MV-4-11 (cell line): ENCODE data around the gene IL11RA.

Experiments
- DNase-seq: peaks from one replicate; lab custom pipeline; 2025; lab: John Stamatoyannopoulos, UW

Gene IL11RA

DNA sequence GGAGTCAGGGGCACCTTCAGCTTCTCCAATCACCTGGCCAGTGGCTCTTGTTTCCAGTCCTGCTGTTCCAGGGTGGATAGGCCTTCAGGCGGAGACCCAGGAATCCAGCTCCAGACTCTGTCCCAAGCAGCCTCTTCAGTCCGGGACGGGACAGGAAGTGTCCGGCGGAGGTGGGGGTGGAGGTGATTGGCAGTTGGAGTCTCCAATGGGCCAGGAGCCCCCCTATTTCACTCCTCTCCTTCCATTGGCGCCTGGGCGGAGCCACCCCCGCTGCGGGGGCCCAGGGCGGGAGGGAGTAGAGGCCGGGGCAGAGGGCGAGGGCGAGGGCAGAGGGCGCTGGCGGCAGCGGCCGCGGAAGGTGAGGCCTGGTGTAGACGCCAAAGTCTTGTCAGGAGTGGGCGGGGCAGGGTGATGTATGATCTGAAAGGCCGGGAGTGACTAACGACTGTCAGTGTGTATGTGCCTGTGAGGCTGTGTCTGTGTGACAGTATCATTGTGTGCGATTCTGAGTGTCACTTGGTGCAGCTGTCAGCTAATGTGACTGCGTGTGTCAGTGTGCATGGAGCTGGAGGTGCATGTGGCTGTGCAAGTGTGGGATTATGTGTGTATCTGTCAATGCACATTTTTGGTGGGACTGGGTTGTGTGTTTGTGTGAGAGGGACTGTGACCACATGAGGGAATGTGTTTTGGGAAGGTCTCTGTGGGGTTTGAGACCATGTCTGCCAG is at the start of gene IL11RA:
Gene IL11RA (plus strand): TSS at position 310 of the 726 bp plus-strand sequence. CDS start 3,033 bp downstream, outside the sequence.
- peak; percentile 77 for DNase-seq

- DNase-seq: peak; percentile 53
Measured at GRCh38 chr9:34603610-34604231, 48.3 kb upstream of the IL11RA start.

GRCh38 chr9:34606190-34606589 is 45.8 kb upstream of the IL11RA start:
- no peak for DNase-seq

DNA sequence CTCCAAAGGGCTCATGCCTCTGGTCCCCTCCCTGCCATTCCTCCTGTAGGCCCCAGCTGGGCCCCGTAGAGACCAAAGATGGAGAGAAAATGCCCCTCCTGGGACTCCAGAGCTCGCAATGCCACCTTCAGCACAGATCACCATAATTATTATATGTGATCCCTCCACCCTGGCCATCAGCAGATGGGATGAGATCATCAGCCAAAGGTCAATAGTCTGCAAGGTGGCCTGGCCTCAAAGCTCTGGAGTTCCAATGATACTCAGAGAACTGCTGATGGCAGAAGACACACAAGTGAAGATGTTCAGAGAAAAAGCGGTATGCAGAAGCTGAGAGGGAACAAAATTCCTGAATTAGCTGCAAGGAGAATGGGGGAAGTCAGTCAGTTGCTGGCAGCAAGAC is 45.1 kb upstream of the IL11RA start:
- DNase-seq: no peak

- no peak for DNase-seq
Measured at GRCh38 chr9:34607331-34607730, 44.7 kb upstream of the IL11RA start.

DNA sequence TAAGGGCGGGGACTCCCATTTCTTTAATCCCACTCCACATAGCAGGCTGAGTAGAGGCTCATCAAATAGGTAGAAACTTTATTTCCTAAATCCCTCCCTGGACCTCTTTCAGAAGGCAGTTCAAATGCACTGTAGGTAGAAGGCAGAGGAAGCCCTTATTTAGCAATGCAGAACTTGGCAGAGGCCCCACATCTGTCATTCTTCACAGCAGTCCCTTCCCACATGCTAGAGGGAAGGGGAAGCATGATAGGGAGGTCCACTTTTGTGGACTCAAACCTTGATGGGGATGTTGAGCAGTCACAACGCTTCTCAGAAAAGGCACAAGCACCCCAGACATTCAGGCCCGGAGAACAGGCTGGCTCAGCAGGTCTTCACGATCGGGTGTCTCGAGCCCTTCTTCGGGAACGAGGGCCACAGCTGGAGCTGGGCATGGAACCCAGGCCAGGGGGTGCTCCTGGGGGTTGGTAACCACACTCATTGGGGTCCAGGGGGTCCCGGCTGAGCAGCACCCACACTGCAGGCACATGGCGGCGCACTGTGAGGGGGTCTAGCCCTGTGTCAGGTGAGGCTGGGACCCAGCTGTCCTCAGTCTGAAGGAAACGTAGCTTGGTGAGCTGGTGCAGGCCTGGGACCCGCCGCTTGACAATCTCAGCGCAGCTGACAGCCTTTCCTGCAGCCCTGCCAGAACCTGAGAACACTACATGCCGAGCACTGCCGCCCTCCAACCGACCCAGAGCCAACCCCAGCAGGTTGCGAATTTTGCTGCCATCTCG is 41.4 kb upstream of the IL11RA start:
- peak; percentile 40 for DNase-seq

DNA sequence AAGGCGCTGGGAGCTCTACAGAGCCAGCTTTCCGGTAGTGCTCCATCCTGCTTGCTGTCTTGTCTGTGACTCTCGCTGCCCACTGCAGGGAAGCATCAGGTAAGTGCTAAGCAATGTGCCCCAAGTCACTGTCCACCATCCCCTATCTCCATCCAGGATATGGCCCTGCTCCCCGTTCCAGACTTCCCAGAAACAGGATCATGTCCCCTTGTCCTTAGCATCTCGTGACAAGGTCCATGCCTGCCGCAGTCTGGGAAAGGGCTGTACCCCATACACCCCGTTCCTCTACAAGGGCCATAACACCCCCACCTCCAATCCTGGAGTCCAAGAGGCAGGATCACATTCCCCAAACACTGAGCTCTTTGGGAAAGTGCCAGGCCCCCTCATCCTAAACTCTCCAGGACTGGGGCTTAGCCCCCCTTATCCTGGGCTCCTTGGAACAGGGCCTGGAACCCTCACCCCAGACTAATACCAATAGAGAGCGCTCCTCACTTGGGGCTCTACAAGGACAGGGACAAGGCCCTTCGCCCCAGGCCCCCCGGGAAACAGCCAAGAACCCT is 40.7 kb upstream of the IL11RA start:
- DNase-seq: no peak

DNA sequence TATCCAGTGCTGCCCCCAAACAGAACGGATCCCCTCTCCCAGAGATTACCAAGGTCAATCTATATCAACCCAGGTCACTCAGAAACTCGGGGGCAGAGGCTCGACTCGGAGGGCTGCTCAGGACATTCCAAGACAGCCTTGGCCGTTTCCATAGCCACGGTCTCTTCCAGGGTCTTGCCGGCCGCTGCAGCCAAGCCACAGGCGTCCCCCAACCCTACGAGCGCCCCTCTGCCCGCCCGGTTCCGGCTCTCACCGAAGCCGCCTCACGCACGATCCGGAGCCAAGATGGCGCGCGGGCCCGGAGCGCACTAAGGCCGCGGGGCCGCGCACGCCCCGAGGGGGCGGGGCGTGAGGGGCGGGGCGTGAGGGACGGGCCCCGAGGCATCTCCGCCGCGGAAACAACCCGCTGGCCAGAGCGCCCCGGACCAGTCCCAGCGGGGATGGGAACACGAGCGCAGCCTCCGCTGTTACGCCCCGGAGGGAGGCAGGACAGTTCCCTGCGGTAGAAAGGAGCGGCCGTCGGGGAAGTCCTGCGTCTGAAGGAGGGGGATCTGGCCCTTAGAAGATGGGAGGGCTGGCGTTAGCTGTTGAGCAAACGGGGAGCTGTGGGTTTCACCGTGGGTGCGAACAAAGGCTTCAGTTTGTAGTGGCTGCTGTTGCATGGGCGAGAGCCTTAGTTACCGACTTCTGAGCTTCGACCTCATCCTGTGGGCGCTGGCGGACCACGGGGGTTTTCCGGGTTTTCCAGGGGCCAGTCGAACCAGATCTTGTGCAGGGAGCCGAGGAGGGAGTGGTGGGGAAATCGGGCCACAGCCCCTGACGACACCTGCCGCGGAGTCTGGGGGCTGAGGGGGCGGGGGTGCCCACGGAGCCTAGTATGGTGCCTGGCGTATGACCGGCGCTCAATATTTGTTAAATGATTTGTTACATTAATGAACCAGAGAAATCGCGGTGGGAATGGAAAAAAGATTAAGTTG is 39.9 kb upstream of the IL11RA start, which contains the start of gene RPP25L:
Gene RPP25L (minus strand): TSS at position 287 of the 977 bp plus-strand sequence. CDS start 801 bp downstream, outside the sequence.
- DNase-seq: peak; percentile 79

DNA sequence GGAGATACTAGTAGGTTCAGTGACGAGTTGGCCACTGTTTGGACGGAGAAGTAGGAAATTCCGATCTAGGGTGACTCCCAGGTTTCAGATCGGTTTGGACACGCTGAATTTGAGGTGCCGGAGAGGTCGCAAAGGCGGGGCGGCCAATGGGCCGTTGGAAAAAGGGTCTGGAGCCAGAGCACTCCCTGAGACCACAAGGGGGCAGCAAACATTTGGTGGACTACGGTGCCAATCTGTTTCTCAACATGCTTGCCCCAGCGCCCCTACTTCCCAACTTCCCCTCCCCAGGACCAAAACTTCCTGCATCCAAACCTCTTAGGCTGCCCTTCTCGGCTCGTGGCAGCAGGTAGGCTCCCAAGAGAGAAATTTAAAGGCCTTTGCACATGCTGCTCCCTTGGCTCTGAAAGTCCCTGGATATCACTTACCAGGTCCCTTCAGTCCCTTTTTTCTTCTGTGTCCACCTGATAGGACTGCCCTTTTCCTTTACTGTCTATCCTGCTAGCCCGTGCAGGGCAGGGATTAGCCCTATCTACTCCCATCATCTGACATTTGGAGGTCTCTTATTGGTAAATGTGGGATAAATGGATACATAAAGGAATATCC is 39.1 kb upstream of the IL11RA start:
- peak; percentile 78 for DNase-seq

GRCh38 chr9:34615132-34615531 is 36.9 kb upstream of the IL11RA start:
- DNase-seq: no peak

DNA sequence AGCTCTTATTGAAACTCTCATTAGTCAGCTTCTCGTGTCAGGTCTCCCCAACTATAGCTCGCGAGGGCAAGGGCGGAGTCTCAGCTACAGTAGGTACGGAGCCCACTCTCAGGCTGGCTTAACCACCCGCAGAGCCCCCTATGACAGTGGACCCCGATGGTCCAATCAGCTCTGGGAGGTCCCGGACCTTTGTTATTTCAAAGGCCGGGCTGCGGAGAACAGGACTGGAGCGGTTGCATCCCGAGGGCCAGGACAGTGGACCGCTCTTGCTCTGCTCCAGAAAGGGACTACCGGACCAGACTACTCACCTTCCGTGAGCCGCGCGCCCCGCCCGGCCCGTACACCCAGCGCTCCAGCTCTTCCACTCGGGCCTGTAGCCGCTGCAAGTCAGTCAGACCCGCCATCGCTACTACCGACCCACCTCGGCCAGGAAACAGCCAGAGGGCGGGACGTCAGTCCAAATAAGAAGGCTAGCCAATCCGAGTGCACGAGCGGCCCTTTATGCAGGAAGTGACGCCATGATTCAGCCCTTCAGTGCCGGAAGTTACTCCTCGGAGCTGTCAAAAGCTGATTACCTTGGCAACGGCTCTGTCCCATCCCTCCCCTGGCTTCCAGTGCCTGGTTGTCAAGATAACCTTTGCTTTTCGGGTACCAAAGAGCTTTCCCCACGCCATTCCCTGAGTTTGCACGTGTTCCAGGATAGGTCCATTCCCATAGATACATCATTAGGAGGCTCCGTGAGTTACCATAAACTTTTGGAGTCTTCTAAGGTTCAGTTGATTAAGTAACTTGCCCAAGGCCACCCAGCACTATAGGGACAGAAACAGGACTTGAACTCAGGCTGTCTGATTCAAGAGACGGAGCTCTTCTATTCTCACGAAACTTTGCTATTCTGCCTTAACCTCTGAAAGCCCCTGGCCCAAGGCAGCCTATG is 31.7 kb upstream of the IL11RA start, which contains the start of gene DCTN3:
Gene DCTN3 (minus strand): TSS at position 435 of the 934 bp plus-strand sequence. CDS start 31 bp downstream, at position 404.
- DNase-seq: peak; percentile 96

DNA sequence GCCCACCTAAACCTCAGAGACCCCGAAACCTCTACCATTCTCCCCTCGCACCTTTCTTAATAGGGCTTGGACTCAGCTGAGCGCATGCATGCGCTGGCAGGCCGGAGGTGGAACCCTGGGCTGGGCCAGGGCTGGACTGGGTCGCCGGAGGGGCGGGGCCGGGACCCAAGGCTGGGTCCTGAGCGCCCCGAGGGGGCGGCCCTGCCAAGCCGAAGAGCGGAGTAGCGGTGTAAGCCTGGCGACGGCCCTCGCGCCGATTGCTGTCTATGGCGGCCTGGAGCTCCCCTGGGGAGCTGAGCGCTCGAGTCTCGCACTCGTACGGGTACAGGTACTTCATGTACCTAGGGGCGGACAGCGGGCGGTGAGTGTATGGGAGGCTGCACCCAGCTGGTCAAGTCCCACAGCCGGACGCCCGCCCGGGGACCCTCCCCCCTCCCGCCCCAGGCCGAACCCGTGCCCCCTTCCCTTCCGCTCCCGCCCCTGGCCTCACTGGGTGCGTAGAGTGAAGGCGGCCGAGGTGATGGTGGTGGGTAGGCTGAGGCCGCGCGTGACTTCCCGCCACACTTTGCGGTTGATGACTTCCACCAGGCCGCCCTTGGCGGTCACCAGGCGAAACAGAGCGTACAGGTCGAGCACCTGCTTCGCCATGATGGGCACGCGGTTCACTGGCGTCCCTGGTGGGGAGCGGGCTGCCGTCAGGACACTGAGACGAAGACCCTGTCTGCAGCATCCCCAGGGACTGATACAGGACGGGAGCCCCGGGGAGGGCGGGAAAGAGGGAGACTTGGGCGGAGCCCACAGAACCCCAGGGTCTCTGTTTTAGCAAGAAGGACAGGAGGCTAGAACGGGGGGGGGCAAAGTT is 28.4 kb upstream of the IL11RA start:
- DNase-seq: no peak

DNA sequence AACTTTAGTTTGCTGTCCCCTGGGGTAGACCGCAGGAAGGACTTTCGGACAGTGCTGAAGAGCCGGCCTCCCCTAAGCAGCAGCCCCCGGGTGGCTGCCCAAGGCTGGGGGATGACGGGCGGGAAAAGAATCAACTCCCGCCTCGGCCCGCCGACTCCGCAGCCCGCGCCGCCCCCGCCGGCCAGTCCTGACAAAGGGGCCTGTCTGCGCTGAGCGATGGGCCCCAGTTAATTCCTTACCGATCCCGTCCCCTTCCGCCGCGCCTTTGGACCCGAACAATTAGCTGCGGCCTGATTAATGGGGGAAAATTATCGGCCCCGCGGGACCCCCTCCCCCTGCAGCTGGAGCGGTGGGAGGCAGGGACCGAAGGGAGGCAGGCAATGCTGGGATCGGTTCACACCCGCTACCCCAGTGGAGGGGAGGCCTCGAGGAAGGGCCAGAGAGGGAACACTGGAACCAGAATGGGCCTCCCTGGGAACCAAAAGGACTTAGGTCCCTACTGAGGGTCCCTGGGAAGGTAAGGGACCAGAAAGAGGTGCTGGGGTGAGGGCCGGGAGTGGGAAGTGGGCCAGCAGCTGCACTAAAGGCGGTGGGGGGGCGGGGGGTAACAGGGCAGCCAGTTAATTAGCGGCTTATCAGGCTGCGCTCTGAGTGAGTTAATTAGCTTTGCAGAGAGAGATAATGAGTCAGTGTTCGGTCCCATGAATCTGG is 27.4 kb upstream of the IL11RA start:
- no peak for DNase-seq

DNA sequence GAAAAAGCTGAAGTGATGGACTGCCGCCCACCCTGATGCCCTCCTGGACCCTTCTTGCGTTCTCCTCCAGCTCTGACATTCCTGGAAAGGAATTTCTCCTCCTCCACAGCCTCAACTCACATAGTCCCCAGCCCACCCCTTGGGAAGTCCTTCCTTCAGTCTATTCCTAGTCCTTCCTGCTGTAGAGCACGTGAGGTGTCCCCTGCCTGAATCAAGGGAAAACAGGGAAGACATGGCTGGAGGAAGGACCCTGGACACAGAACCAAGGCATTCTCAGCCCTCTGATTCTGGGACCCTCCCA is 26.8 kb upstream of the IL11RA start:
- DNase-seq: no peak

GRCh38 chr9:34627716-34628655 is 24.0 kb upstream of the IL11RA start:
- no peak for DNase-seq

DNA sequence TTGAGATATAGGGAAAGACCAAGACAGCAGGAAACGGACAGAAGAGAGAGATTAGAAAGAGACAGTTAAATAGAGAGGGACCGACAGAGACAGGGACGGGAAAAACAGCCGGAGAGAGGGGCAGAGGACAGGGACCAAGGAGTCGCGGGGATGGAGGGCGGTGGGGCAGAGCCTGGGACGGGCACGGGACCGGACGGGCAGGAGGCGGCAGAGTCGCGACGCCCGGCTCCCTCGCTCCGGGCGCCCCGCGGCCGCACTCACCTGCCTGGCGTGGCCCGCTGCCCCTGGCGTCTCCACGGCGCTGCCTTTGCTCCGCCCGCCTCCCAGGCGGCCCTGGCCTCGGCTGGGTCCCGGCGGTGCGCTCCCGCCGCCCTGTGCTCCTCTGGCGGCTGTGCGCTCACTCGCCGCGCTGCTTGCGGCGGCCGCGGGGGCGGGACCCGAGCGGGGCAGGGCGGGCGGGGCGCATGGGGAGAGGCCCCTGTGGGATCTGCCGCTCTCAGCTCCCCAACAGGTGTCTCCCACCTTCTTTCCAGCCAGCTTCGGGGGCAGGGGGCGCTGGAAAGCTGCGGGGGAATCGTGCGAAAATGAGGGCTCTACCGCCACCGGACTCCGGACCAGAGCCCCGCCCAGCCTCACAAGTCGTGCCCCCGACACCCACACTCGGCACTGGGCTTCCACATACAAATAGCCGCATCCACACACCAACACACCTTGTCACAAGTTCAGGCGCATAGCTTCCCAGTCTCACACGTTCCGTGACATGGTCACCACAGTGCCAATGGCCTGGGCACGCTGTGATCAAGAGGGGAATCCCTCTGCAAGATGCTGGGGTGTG is 23.1 kb upstream of the IL11RA start, which contains the start of gene ARID3C:
Gene ARID3C (minus strand): TSS at position 411 of the 835 bp plus-strand sequence. CDS start 1,052 bp downstream, outside the sequence.
- no peak for DNase-seq
